ENCODE measurements around the gene PSRC1. TPM values are rescaled to one million over a fixed set of nuclear protein-coding genes. Genes with fewer than 3 reads are reported as not detected.

The PSRC1 gene
- total and polyA plus RNA-seq, 2 of the 8 experiments (the other 6 are each of a cell fraction or from before 2014, with no cell fraction given), result 56.1 to 67.3 TPM

DNA sequence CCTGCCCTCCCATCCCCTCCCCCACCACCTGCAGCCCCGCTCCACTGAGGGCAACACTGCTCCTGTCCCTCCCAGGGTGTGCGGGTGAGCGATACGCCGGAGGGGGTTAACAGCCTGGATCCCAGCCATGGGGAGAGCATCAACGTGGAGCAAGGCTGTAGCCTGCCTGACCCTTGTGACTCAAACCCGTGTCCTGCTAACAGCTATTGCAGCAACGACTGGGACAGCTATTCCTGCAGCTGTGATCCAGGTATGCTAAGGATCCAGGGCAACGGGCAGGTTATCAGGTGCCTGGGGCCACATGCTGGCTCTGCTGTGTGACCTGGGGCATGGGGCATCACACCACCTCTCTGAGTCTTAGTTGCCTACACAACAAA, 18.6 kb downstream of the PSRC1 start:
- H3K4me3 ChIP-seq (ENCODE audit: extremely low read depth in 1 of 4, insufficient read depth in 2 of 4, low read depth in 3 of 4, low read length in 4 of 4), result no peak overlapping the region
- no peak overlapping the region for H2AK5ac ChIP-seq (ENCODE audit: low read depth, low read length)
- H3K27ac ChIP-seq (ENCODE audit: low read depth, low read length), result no peak overlapping the region
- FAIRE-seq (no peak), DNase-seq (ENCODE audit: low read depth in 1 of 2, low spot score in 2 of 2) (no peak)
- no peak overlapping the region for H3K4ac ChIP-seq (replicated peaks; ENCODE audit: insufficient read length, low read depth, low read length)
- no peak overlapping the region for H2BK20ac ChIP-seq (ENCODE audit: low read length)
- no peaks in the 10 kb centered on the region for H3K9me3 ChIP-seq (ENCODE audit: insufficient read depth in 2 of 2, low read depth in 1 of 2, low read length in 1 of 2)
- no peak overlapping the region for H4K8ac ChIP-seq (ENCODE audit: extremely low read depth, insufficient read depth, low read length)
- peak overlapping the region; percentile 76 for H4K91ac ChIP-seq (replicated peaks; ENCODE audit: insufficient read length, low read length)
- POLR2A ChIA-PET (ENCODE audit: partially characterized antibody), result interaction anchor here (0.8 to 2.2 kb wide), 5 partner anchors 12 to 134 kb away, joined by 3 to 7 read pairs (median 5); partner anchors contain the start of gene SORT1
- no peak overlapping the region for H3K56ac ChIP-seq (replicated peaks; ENCODE audit: insufficient read length, low read depth, low read length)
- no peak overlapping the region for H4K5ac ChIP-seq (ENCODE audit: insufficient read length, low read depth, low read length)
- H2BK5ac ChIP-seq (ENCODE audit: low read depth, low read length), result no peak overlapping the region
- H3K14ac ChIP-seq (ENCODE audit: insufficient read length), result no peak overlapping the region
- H3K9ac ChIP-seq (replicated peaks in 1 of 4; ENCODE audit: extremely low read depth in 1 of 4, low read depth in 3 of 4, low read length in 3 of 4), result no peak overlapping the region
- peaks cover 0 to 7% (median 2%) of the 10 kb centered on the region in 4 experiments; a peak in 3 of 7 replicates for H3K4me1 ChIP-seq (replicated peaks in 1 of 4; ENCODE audit: control insufficient read depth in 3 of 4, insufficient read depth in 4 of 4, low read length in 3 of 4)
- no peak overlapping the region for H2BK12ac ChIP-seq (ENCODE audit: low read depth, low read length)
- no peak overlapping the region for H2BK15ac ChIP-seq (ENCODE audit: low read length)
- H3K18ac ChIP-seq (ENCODE audit: extremely low read depth, low read length), result no peak overlapping the region
- no peak overlapping the region for H3K23ac ChIP-seq (ENCODE audit: insufficient read length)
- H4K20me1 ChIP-seq (replicated peaks in 1 of 2; ENCODE audit: control insufficient read depth in 1 of 2, insufficient read depth in 2 of 2, low read length in 2 of 2), result peaks cover 0 to 7% of the 10 kb centered on the region in 2 experiments
- H3K79me1 ChIP-seq (ENCODE audit: low read depth, low read length), result no peaks in the 10 kb centered on the region
- H3K79me2 ChIP-seq (ENCODE audit: control insufficient read depth in 1 of 2, insufficient read depth in 2 of 2, low read length in 2 of 2), result no peaks in the 10 kb centered on the region
- no peaks in the 10 kb centered on the region for H3K23me2 ChIP-seq (ENCODE audit: low read depth, low read length)
- TF ChIP-seq, protein P1, sequence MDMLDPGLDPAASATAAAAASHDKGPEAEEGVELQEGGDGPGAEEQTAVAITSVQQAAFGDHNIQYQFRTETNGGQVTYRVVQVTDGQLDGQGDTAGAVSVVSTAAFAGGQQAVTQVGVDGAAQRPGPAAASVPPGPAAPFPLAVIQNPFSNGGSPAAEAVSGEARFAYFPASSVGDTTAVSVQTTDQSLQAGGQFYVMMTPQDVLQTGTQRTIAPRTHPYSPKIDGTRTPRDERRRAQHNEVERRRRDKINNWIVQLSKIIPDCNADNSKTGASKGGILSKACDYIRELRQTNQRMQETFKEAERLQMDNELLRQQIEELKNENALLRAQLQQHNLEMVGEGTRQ (IDR thresholded peaks at IDR 0.05; ENCODE audit: low read length), result no peak
- TF ChIP-seq ZNF274 (IDR thresholded peaks at IDR 0.05; ENCODE audit: borderline replicate concordance, extremely low read depth, low read length) (no peak), TAF1 (IDR thresholded peaks at IDR 0.05; ENCODE audit: low read depth, low read length) (no peak), SP2 (IDR thresholded peaks at IDR 0.05; ENCODE audit: low read length) (no peak), EGR1 (IDR thresholded peaks at IDR 0.05; ENCODE audit: borderline replicate concordance, low read depth, low read length) (no peak), FOSL1 (IDR thresholded peaks at IDR 0.05; ENCODE audit: insufficient read depth, low read depth, low read length) (no peak), KDM5A (IDR thresholded peaks at IDR 0.05; ENCODE audit: low read length) (no peak), HDAC2 (IDR thresholded peaks at IDR 0.05; ENCODE audit: borderline replicate concordance in 1 of 2, low read depth in 2 of 2, low read length in 2 of 2) (no peak), KDM1A (IDR thresholded peaks at IDR 0.05; ENCODE audit: borderline replicate concordance, low read length) (no peak), ASH2L (IDR thresholded peaks at IDR 0.05; ENCODE audit: low read length) (no peak)
- H3K36me3 ChIP-seq (ENCODE audit: control insufficient read depth in 2 of 4, insufficient read depth in 4 of 4, low read length in 3 of 4), result peaks cover 11 to 28% (median 15%) of the 10 kb centered on the region in 4 experiments; a peak in 6 of 8 replicates
- CTCF ChIA-PET (ENCODE audit: partially characterized antibody), result interaction anchor here (0.6 to 8.5 kb wide), 39 partner anchors 9 to 436 kb away, joined by 3 to 95 read pairs (median 5); partner anchors contain the start of genes CELSR2, MYBPHL, PSRC1 and SARS1
- H3K27me3 ChIP-seq (replicated peaks in 1 of 4; ENCODE audit: control insufficient read depth in 3 of 4, extremely low read depth in 1 of 4, insufficient read depth in 3 of 4, low read length in 3 of 4), result no peaks in the 10 kb centered on the region
- H2BK120ac ChIP-seq (replicated peaks; ENCODE audit: low read depth, low read length), result no peak overlapping the region
- no peak overlapping the region for H2AFZ ChIP-seq (ENCODE audit: low read length)
- 76% methylated on average over 8 of the region's 9 CpGs; no CpG with 5 or more reads in 1 of the 2 experiments for WGBS, 2 experiments (ENCODE audit: extremely low coverage in 1 of 2, insufficient coverage in 1 of 2, insufficient read length in 1 of 2, insufficient replicate concordance in 2 of 2, low coverage in 1 of 2, low lambda C conversion rate in 2 of 2, missing lambda C conversion rate in 1 of 2)
- H3K4me2 ChIP-seq (ENCODE audit: insufficient read depth in 1 of 2, low read depth in 2 of 2, low read length in 2 of 2), result no peak overlapping the region
